K562 (cell line): Measurements from ENCODE around the gene RUNDC1. TPM values are rescaled to one million over a fixed set of nuclear protein-coding genes. Genes with fewer than 3 reads are reported as not detected.

Experiments
- ARID1B ChIP-seq: fragments of 450-650 bp; IDR thresholded peaks from 2 replicates; pipeline ENCODE4 v1.6.1; 2016; ENCODE audit warnings: antibody characterized with exemption, mild to moderate bottlenecking, inconsistent platforms
- CBFB ChIP-seq: sonication (generic); formaldehyde crosslinking; IDR thresholded peaks from 2 replicates; pipeline ENCODE4 v1.4.0; 2020; ENCODE audit warnings: mild to moderate bottlenecking, missing genetic modification reagents
- HDAC1 ChIP-seq, 2 experiments: fragments of 450-650 bp; IDR thresholded peaks; 2 replicates each; pipeline ENCODE4 v1.6.1; 2016 to 2017; ENCODE audit warnings: inconsistent platforms in 1 of 2, mild to moderate bottlenecking in 1 of 2, moderate library complexity in 1 of 2
- HDAC3 ChIP-seq: fragments of 450-650 bp; IDR thresholded peaks from 2 replicates; pipeline ENCODE4 v1.6.1; 2018; ENCODE audit warnings: borderline replicate concordance, mild to moderate bottlenecking, moderate library complexity; ENCODE audit not compliant: partially characterized antibody
- HES1 ChIP-seq: fragments of 450-650 bp; IDR thresholded peaks from 2 replicates; pipeline ENCODE4 v1.6.1; 2016; ENCODE audit warnings: low read depth, mild to moderate bottlenecking, moderate library complexity
- HNRNPH1 ChIP-seq: fragments of 200-400 bp; formaldehyde crosslinking; optimal IDR thresholded peaks from 2 replicates; pipeline ENCODE3; 2017; ENCODE audit warnings: low read depth, mild to moderate bottlenecking, low read length, moderate library complexity
- NEUROD1 ChIP-seq: fragments of 150-350 bp; IDR thresholded peaks from 2 replicates; pipeline ENCODE4 v1.6.1; 2014; ENCODE audit warnings: borderline replicate concordance, low read length, low read depth; ENCODE audit not compliant: partially characterized antibody
- U2AF2 ChIP-seq: fragments of 200-400 bp; formaldehyde crosslinking; optimal IDR thresholded peaks from 2 replicates; pipeline ENCODE3; 2017; ENCODE audit warnings: low read depth, mild to moderate bottlenecking, low read length
- USF1 ChIP-seq: sonication (generic); formaldehyde crosslinking; IDR thresholded peaks from 2 replicates; pipeline ENCODE4 v1.9.0; 2022; ENCODE audit warnings: mild to moderate bottlenecking, missing genetic modification reagents
- ZBTB2 ChIP-seq: fragments of 450-650 bp; IDR thresholded peaks from 2 replicates; pipeline ENCODE4 v1.6.1; 2016; ENCODE audit warnings: antibody characterized with exemption
- ZBTB9 ChIP-seq: fragments of 450-650 bp; formaldehyde crosslinking; IDR thresholded peaks from 2 replicates; pipeline ENCODE4 v1.4.0; 2020; ENCODE audit warnings: mild to moderate bottlenecking, moderate library complexity
- ZC3H11A ChIP-seq: IDR thresholded peaks from 2 replicates; pipeline ENCODE4 v1.6.1; 2012; ENCODE audit warnings: low read depth, low read length, improper control_type of control experiment
- ZC3H8 ChIP-seq: fragments of 450-650 bp; IDR thresholded peaks from 2 replicates; pipeline ENCODE4 v1.6.1; 2017
- ZNF431 ChIP-seq: sonication (generic); formaldehyde crosslinking; IDR thresholded peaks from 2 replicates; pipeline ENCODE4 v1.8.0; 2022; ENCODE audit warnings: mild to moderate bottlenecking, missing genetic modification reagents
- ZNF77 ChIP-seq: fragments of 250-450 bp; sonication (Bioruptor Pico); IDR thresholded peaks from 2 replicates; pipeline ENCODE4 v1.5.0; 2020
- ZSCAN29 ChIP-seq: fragments of 450-650 bp; IDR thresholded peaks from 2 replicates; pipeline ENCODE4 v1.6.1; 2017
- polyA plus RNA-seq, 8 experiments: library from polyadenylated mRNA; depleted of rRNA in 4 of 8; stranded (reverse) in 5 of 8; unstranded in 3 of 8; fragments of >200 nt; fragmentation: Nextera tagmentation in 2 of 8; fragmentation: Illumina TruSeq in 1 of 8; extraction: Ambion mirVana in 2 of 8; extraction: Trizol in 1 of 8; gene quantifications; 2 replicates each; pipeline versions ENCODE4 v1.2.1 to v1.2.3, GENCODE V29; 2011 to 2014; ENCODE audit warnings: inconsistent platforms in 1 of 8, missing spikeins in 1 of 8
- total RNA-seq, 7 experiments: library from RNA; depleted of rRNA in 6 of 7; stranded (reverse); fragments of >200 nt in 6 of 7; fragmentation: Illumina TruSeq in 2 of 7; extraction: Trizol in 2 of 7; gene quantifications; 2 replicates each; pipeline versions ENCODE4 v1.2.1 to v1.2.3, GENCODE V29; 2011 to 2021; ENCODE audit warnings: low replicate concordance in 1 of 7
- TF ChIP-seq, protein P1 (sequence below), 2 experiments: fragments of 450-650 bp; IDR thresholded peaks; 2 replicates each; pipeline ENCODE4 v1.6.1; 2018; ENCODE audit warnings: mild to moderate bottlenecking in 2 of 2, low read depth in 1 of 2; ENCODE audit not compliant: partially characterized antibody in 2 of 2

Gene RUNDC1
- total and polyA plus RNA-seq, 9 of the 15 experiments (the other 6 are each of a cell fraction or from before 2014, with no cell fraction given): 3.4 to 12.6 (median 9.4) TPM

- TF ChIP-seq HES1: 0 out of 2 replicates have a peak, but pooled peaks have one; percentile 20
- TF ChIP-seq ARID1B: peak; percentile 38; the same call in 1 of the 2 replicates
- TF ChIP-seq U2AF2: no peak
- no peak for TF ChIP-seq HNRNPH1
- peak; percentile 38; the same call in 1 of the 2 replicates for TF ChIP-seq ZNF431 (CRISPR knock-in tag)
- TF ChIP-seq NEUROD1: peak; percentile 86
- peak; percentile 69 for TF ChIP-seq USF1 (CRISPR knock-in tag)
- TF ChIP-seq HDAC3: no peak
- no peak for TF ChIP-seq CBFB (CRISPR knock-in tag)
- TF ChIP-seq HDAC1 (IDR thresholded peaks at IDR 0.05): peak in 1 of 2 experiments; percentile 88; a peak in 2 of 4 replicates
- TF ChIP-seq ZC3H8: no peak
- peak; percentile 68; the same call in 1 of the 2 replicates for TF ChIP-seq ZBTB2
- TF ChIP-seq ZNF77 (CRISPR knock-in tag): no peak
- TF ChIP-seq ZBTB9 (CRISPR knock-in tag): 0 out of 2 replicates have a peak, but pooled peaks have one; percentile 59
- 0 out of 2 replicates have a peak, but pooled peaks have one; percentile 40 for TF ChIP-seq ZC3H11A
- TF ChIP-seq, protein P1, sequence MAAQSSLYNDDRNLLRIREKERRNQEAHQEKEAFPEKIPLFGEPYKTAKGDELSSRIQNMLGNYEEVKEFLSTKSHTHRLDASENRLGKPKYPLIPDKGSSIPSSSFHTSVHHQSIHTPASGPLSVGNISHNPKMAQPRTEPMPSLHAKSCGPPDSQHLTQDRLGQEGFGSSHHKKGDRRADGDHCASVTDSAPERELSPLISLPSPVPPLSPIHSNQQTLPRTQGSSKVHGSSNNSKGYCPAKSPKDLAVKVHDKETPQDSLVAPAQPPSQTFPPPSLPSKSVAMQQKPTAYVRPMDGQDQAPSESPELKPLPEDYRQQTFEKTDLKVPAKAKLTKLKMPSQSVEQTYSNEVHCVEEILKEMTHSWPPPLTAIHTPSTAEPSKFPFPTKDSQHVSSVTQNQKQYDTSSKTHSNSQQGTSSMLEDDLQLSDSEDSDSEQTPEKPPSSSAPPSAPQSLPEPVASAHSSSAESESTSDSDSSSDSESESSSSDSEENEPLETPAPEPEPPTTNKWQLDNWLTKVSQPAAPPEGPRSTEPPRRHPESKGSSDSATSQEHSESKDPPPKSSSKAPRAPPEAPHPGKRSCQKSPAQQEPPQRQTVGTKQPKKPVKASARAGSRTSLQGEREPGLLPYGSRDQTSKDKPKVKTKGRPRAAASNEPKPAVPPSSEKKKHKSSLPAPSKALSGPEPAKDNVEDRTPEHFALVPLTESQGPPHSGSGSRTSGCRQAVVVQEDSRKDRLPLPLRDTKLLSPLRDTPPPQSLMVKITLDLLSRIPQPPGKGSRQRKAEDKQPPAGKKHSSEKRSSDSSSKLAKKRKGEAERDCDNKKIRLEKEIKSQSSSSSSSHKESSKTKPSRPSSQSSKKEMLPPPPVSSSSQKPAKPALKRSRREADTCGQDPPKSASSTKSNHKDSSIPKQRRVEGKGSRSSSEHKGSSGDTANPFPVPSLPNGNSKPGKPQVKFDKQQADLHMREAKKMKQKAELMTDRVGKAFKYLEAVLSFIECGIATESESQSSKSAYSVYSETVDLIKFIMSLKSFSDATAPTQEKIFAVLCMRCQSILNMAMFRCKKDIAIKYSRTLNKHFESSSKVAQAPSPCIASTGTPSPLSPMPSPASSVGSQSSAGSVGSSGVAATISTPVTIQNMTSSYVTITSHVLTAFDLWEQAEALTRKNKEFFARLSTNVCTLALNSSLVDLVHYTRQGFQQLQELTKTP (IDR thresholded peaks at IDR 0.05; ENCODE audit: low read depth in 1 of 2, partially characterized antibody in 2 of 2): peak in 1 of 2 experiments; percentile 82
- TF ChIP-seq ZSCAN29: no peak
These were observed 17.9 kb downstream of the RUNDC1 start, which contains the start of gene RPL27 (continued) for GRCh38 chr17:42997984-42998938.
